ENCODE data around the gene INSIG1.

DNA sequence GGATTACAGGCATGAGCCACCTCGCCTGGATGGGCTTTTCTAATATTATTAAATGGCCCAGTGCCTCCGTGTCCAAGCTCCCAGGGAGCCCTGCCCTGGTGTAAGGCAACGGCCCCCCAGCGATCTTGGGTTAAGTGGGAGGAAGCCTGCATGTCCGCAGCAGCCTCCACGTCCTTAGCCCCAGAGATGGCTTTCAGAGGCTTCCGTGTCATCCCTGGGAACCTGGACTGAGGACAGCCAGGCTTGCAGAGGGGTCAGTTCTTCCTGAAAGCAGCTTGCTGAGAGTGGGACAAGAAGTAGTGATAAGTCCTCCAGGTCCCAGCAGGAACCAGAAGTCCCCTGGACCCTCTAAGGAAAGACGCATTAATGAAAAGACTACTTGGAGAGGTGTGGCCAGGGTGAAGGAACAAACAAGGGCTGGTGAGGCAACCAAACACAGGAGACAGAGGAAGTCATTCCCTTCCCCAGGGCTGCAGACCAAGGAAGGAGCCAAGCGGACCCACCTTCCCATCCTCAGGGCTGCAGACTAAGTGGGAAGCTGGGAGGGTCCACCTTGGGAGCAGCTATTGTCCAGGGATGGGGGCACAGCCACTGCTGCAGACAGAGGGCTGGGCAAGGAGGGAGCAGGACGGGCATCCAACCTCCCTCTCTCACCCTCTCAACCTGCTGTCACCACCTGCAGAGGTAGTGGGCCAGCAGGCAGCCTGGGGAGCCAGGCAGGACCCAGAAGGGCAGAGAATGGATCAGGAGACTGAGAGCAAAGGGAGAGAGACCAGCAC lies 13.0 kb upstream of the INSIG1 start:
- TF ChIP-seq CTCF (IDR thresholded peaks at IDR 0.05; ENCODE audit: insufficient read depth, low read depth, low read length), result no peak
- TF ChIP-seq EZH2 (IDR thresholded peaks at IDR 0.05; ENCODE audit: insufficient read depth, low read length), result no peak

All from astrocyte (in vitro differentiated cells and primary cell).